Stimulated activated CD4-positive, alpha-beta T cell treated with anti-CD3 and anti-CD28 coated beads, TNF-alpha, amount 100 ng/mL, for 1 hour (primary cell): ENCODE results near the gene CSGALNACT2.
"Not testable (repeated sequence)": the region's sequence is repeated elsewhere in the genome, so short reads cannot be mapped to it uniquely, and the experiment has no call there.

Experiments
- DNase-seq, 3 donors: peaks; one replicate each; pipeline ENCODE4 v3.0.0-alpha.2; 2020; ENCODE audit warnings: low read depth in 3 of 3, low spot score in 1 of 3

CSGALNACT2 gene

DNA sequence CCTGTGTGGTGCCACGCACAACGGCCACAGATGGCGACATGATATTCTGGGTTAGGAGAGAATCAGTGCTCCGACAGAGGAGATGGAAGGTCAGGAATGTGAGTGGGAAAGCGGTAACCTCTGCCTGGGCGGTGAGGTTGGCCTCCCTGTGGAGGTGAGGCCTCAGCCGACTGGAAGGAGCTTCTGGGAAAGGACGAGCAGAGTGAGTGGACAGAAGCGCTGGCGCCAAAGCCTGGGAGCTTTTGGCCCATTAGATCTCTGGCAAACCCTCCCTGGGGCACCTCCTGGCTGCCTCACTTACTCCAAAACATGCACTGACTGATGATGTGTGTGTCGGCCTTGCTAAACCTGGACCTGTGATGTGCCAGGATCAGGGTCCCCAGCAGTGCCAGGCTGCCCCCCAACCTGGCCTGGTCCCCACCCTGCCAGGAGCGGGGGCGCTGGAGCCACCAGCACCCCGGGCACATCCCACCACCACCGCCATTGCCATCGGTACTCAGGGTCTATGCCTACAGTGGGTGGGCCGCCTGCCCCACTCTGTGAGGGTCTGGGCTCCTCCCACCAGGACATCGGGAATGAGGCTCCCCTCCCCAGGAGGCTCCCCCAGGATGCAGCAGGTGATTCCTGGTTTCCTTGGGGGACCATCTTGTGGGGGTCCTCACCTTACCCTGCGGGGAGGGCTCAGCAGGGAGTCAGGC lies 77.7 kb downstream of the CSGALNACT2 start:
- DNase-seq = no peak

GRCh38 chr10:43216931-43217562 lies 78.8 kb downstream of the CSGALNACT2 start:
- DNase-seq = no peak

- no peak for DNase-seq
These were observed 79.4 kb downstream of the CSGALNACT2 start for GRCh38 chr10:43217563-43218205.

- DNase-seq = no peak
These were observed 80.1 kb downstream of the CSGALNACT2 start for GRCh38 chr10:43218206-43218950.

DNA sequence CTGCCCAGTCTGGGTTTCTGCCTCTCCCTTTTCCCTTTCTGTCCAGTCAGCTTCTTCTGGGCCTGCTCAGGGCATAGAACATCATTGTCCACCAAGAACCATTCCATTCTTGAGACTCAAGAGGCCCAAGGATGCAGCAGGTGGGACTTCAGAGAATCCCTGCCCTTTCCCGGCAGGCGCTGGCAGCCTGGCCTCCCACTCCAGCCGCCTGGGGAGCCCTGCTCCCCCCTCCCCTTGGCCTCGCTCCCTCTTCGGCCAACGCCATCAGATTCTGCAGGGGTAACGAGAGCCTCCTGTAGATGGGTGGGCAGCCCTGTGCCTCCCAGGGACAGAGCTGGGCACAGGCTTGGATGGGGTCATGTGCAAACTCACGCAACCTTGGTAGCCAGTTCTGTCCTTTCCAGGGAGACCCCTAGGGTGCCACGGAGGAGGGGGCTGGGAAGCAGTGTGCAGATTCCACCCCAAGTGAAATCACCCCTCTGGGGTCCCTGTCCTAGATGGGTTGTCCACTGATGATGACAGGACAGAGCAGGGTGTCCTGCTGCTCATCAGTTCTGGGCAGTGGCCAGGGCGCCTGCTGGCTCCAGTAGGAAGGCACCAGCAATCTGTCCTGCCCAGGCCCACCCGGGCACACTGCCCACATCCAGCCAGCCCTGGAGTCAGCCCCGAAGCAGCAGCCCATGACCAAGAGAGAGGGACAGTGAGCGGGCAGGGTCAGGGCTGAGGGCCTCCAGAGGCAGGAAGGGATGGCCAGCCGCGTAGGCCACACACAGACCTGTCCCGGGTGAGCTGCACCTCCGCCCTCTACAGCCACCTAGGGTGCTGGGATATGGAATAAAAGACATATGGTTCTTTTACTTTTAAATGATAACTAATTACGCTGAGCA lies 80.9 kb downstream of the CSGALNACT2 start:
- no peak for DNase-seq

DNA sequence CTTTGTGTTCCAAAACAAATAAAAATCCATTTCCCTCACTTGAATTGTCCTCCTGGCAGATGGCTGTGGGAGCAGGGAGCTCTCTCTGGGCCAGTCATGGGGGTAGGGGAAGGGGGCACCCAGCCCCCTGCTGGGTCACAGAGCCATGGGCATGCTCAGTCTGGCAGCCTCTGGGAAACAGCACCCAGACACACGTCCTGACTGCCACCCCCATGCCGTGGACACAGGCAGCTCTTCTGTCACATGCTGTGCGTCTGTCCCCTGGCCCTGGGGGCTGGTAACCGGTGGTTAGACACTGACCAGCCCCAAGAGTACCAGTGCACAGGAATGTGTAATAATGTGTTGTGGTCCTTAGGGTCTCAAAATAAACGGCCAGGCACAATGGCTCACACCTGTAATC lies 81.6 kb downstream of the CSGALNACT2 start:
- DNase-seq = no peak

DNA sequence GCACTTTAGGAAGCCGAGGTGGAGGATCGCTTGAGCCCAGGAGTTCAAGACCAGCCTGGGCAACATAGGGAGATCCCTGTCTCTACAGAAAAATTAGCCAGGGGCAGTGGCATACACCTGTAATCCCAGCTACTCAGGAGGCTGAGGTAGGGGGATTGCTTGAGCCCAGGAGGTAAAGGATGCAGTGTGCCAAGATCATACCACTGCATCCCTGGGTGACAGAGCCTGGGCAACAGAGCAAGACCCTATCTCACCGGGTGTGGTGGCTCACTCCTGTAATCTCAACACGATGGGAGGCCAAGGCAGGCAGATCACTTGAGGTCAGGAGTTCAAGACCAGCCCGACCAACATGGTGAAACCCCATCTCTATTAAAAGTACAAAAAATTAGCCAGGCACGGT lies 82.0 kb downstream of the CSGALNACT2 start:
- not testable (repeated sequence) for DNase-seq

GRCh38 chr10:43220657-43221418 lies 82.6 kb downstream of the CSGALNACT2 start:
- DNase-seq = no peak

DNA sequence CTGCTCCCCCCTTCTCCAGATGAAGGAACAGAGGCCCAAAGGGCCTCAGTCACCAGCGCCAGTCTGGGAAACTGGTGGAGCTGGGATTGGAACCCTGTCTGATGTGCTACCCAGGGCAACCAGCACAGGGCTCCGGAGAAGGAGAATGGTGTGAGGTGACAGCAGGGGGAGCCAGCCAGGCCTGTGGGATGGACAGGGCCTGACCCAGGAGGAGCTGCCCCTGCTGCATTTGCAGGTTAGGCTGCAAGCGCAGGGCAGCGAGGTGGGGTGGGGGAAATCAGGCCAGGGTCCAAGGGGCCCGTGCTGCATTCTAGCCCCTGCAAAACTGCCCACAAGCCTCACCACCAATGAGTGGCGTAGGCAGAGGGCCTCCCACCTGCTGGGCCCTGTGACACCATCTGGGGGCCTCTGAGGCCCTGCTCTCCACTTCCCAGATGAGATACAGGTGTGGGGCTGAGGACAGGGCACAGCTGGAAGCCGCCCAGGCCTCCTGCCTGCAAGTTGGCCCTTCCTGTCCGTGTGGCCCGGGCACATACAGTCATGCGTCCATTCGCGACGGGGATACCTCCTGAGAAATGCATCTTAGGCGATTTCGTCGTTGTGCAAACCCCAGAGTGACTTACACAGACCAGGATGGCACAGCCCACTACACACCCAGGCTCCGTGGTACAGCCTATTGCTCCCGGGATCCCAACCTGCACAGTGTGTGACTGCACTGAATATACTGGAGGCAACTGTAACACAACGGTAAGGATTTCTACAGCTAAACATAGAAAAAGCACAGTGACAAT lies 83.4 kb downstream of the CSGALNACT2 start:
- DNase-seq = no peak

GRCh38 chr10:43222210-43222720 lies 84.0 kb downstream of the CSGALNACT2 start:
- no peak for DNase-seq

GRCh38 chr10:43223056-43223455 lies 84.8 kb downstream of the CSGALNACT2 start:
- no peak for DNase-seq

- no peak for DNase-seq
These were observed 86.1 kb downstream of the CSGALNACT2 start for GRCh38 chr10:43224321-43224720.

DNA sequence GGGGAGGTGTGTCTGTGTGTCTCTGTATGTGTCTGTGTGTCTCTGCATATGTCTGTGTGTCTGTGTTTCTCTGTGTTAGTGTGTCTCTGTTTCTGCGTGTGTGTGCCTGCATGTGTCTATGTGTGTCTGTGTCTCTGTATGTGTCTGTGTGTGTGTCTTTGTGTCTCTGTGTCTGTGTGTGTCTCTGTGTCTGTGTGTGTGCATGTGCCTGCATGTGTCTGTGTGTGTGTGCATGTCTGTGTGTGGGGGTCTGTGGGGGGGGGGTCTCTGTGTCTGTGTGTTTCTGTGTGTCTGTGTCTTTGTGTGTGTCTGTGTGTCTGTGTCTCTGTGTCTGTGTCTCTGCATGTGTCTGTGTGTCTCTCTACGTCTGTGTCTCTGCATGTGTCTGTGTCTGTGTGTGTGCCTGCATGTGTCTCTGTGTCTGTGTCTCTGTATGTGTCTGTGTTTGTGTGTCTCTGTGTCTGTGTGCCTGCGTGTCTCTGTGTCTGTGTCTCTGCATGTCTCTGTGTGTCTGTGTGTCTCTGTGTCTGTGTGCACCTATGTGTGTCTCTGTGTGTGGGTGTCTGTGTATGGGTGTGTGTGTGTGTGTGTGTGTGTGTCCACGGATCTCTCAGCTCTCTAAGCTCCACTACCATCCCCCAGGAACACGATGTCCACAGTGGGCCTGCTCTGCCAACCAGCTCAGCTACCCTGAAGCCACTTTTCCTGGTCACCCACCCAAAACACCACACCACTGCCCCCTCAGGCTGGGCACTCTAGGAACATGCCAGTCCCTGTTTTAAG lies 87.0 kb downstream of the CSGALNACT2 start:
- no peak for DNase-seq

DNA sequence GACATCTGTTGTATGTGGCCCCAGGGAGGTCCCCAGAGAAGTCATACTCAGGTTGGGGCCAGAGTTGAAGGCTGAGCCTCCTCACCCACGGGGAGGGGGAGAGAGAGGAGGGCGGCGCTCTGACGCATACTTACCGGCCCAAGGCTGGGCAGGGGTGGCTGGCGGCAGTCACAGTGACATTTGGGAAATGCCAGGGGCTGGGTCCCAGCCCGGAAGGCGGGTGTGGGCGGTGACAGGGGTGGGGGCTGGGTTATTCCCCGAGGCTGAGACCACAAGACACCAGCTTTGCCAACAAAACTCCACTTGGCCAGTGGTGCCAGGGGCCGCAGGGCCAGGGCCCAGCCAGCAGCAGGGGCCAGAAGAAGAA lies 87.5 kb downstream of the CSGALNACT2 start:
- no peak for DNase-seq

DNA sequence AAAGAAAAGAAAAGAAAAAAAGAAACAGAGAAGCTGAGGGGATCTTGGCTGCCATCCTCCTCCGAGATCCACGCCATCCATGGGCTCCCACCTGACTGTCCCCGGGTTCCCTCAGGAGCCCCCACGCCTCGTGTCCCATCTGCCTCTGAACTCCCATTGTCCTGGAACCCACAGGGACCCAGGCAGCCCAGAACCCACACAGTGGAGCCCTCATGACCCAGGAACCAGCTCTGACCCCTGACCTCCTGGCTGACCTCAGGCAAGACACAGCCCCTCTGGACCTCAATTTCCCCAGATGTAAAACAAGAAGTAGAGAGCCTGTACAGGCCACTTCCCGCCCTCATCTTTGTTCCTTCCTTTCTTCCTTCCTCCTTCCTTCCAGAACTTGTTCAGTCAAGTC lies 88.2 kb downstream of the CSGALNACT2 start:
- DNase-seq = no peak

- no peak for DNase-seq
These were observed 88.9 kb downstream of the CSGALNACT2 start for GRCh38 chr10:43226851-43227845.
